ENCODE measurements around the gene LCE1A. TPM values are rescaled to one million over a fixed set of nuclear protein-coding genes. Genes with fewer than 3 reads are reported as not detected.

LCE1A gene
- total and polyA plus RNA-seq, 4 donors, result not detected

- 52% methylated on average over 2 of the region's 2 CpGs for WGBS
- DNase-seq (ENCODE audit: low spot score), result no peak
- no peak overlapping the region for H3K9ac ChIP-seq (ENCODE audit: low read depth in 1 of 2, low read length in 2 of 2)
- no peaks in the 10 kb centered on the region for H3K4me1 ChIP-seq (ENCODE audit: control insufficient read depth in 4 of 4, insufficient read depth in 4 of 4, low read length in 3 of 4)
- peaks cover 0 to 4% (median 3%) of the 10 kb centered on the region in 4 donors for H3K27me3 ChIP-seq (ENCODE audit: control insufficient read depth in 4 of 4, insufficient read depth in 4 of 4, low read length in 3 of 4)
- H3K9me3 ChIP-seq (ENCODE audit: control insufficient read depth in 4 of 4, low read length in 3 of 4), result no peaks in the 10 kb centered on the region
- H3K36me3 ChIP-seq (ENCODE audit: control insufficient read depth in 4 of 4, insufficient read depth in 3 of 4, low read depth in 1 of 4, low read length in 3 of 4), result no peaks in the 10 kb centered on the region
- H3K27ac ChIP-seq (ENCODE audit: low read depth in 1 of 2, low read length in 2 of 2), result no peak overlapping the region
- H3K4me3 ChIP-seq (ENCODE audit: low read depth in 1 of 3, low read length in 3 of 3), result no peak overlapping the region
- TF ChIP-seq HNF4A (conservative IDR thresholded peaks at IDR 0.05), result no peak
- no peak for TF ChIP-seq FOXA1 (IDR thresholded peaks at IDR 0.05)
- no peak for TF ChIP-seq YY1 (IDR thresholded peaks at IDR 0.05)
- TF ChIP-seq, protein P1, sequence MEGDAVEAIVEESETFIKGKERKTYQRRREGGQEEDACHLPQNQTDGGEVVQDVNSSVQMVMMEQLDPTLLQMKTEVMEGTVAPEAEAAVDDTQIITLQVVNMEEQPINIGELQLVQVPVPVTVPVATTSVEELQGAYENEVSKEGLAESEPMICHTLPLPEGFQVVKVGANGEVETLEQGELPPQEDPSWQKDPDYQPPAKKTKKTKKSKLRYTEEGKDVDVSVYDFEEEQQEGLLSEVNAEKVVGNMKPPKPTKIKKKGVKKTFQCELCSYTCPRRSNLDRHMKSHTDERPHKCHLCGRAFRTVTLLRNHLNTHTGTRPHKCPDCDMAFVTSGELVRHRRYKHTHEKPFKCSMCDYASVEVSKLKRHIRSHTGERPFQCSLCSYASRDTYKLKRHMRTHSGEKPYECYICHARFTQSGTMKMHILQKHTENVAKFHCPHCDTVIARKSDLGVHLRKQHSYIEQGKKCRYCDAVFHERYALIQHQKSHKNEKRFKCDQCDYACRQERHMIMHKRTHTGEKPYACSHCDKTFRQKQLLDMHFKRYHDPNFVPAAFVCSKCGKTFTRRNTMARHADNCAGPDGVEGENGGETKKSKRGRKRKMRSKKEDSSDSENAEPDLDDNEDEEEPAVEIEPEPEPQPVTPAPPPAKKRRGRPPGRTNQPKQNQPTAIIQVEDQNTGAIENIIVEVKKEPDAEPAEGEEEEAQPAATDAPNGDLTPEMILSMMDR (IDR thresholded peaks at IDR 0.05; ENCODE audit: low read depth, low read length, missing input control), result no peak
- no peak for TF ChIP-seq HNF4G (IDR thresholded peaks at IDR 0.05)
Observed at GRCh38 chr1:152783095-152783494, 44.2 kb upstream of the LCE1A start.

- TF ChIP-seq RXRA (IDR thresholded peaks at IDR 0.05) (no peak), FOXA2 (IDR thresholded peaks at IDR 0.05) (no peak), ZBTB33 (IDR thresholded peaks at IDR 0.05) (no peak)
- Histone ChIP-seq H3K36me3 (ENCODE audit: control insufficient read depth in 4 of 4, insufficient read depth in 3 of 4, low read depth in 1 of 4, low read length in 3 of 4) (no peaks in the 10 kb centered on the region), H3K27me3 (ENCODE audit: control insufficient read depth in 4 of 4, insufficient read depth in 4 of 4, low read length in 3 of 4) (peaks cover 0 to 8% (median 3%) of the 10 kb centered on the region in 4 donors), H3K4me3 (ENCODE audit: low read depth in 1 of 3, low read length in 3 of 3) (no peak within 1 kb of the TSS), H3K9ac (ENCODE audit: low read depth in 1 of 2, low read length in 2 of 2) (no peak within 1 kb of the TSS), H3K4me1 (ENCODE audit: control insufficient read depth in 4 of 4, insufficient read depth in 4 of 4, low read length in 3 of 4) (no peaks in the 10 kb centered on the region), H3K9me3 (ENCODE audit: control insufficient read depth in 4 of 4, low read length in 3 of 4) (no peaks in the 10 kb centered on the region), H3K27ac (ENCODE audit: low read depth in 1 of 2, low read length in 2 of 2) (no peak within 1 kb of the TSS)
- 28% methylated on average over 2 of the region's 2 CpGs for WGBS
- no peak for DNase-seq (ENCODE audit: low spot score)
Observed at GRCh38 chr1:152786077-152786476, 41.2 kb upstream of the LCE1A start, which contains the start of gene LCE1E. LCE1E (plus strand) TSS chr1:152786257; CDS start chr1:152787300, 1,043 bp downstream.

DNA sequence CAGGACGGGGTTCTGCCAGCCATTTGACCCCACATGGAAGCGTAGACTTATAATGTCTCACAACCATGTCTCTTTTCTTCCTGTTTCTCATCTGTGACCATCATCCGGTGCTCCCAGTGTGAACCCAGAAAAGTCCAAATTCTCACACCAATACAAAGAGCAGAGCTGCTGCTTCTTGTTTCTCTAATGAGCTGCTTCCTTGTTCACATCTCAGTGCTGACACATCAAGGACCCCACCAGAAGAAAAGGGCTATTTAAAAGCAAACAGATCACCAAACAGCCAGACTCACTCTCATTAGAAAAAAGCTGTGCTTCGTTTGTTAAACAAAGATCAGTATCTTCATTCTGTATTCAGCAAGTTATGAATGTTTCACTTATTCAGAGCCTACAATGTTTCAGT, 31.6 kb upstream of the LCE1A start:
- no peak overlapping the region for H3K27ac ChIP-seq (ENCODE audit: low read depth in 1 of 2, low read length in 2 of 2)
- no peaks in the 10 kb centered on the region for H3K9me3 ChIP-seq (ENCODE audit: control insufficient read depth in 4 of 4, low read length in 3 of 4)
- peaks cover 0 to 3% (median 0%) of the 10 kb centered on the region in 4 donors for H3K27me3 ChIP-seq (ENCODE audit: control insufficient read depth in 4 of 4, insufficient read depth in 4 of 4, low read length in 3 of 4)
- WGBS, result 59% methylated on average over 4 of the region's 4 CpGs
- H3K9ac ChIP-seq (ENCODE audit: low read depth in 1 of 2, low read length in 2 of 2), result no peak overlapping the region
- no peaks in the 10 kb centered on the region for H3K4me1 ChIP-seq (ENCODE audit: control insufficient read depth in 4 of 4, insufficient read depth in 4 of 4, low read length in 3 of 4)
- no peaks in the 10 kb centered on the region for H3K36me3 ChIP-seq (ENCODE audit: control insufficient read depth in 4 of 4, insufficient read depth in 3 of 4, low read depth in 1 of 4, low read length in 3 of 4)
- DNase-seq (ENCODE audit: low spot score), result no peak
- TF ChIP-seq TAF1 (conservative IDR thresholded peaks at IDR 0.05), result no peak
- TF ChIP-seq NR2F2 (IDR thresholded peaks at IDR 0.05), result no peak
- no peak for TF ChIP-seq EGR1 (IDR thresholded peaks at IDR 0.05; ENCODE audit: low read depth in 2 of 2)
- no peak for TF ChIP-seq RXRA (IDR thresholded peaks at IDR 0.05)
- TF ChIP-seq SP1 (IDR thresholded peaks at IDR 0.05), result no peak
- no peak for TF ChIP-seq HNF4G (IDR thresholded peaks at IDR 0.05)
- no peak for TF ChIP-seq YY1 (IDR thresholded peaks at IDR 0.05)
- TF ChIP-seq GABPA (IDR thresholded peaks at IDR 0.05 in 1 of 2, conservative IDR thresholded peaks at IDR 0.05 in 1 of 2), result no peak
- no peak for TF ChIP-seq JUND (IDR thresholded peaks at IDR 0.05)
- TF ChIP-seq, protein P2, sequence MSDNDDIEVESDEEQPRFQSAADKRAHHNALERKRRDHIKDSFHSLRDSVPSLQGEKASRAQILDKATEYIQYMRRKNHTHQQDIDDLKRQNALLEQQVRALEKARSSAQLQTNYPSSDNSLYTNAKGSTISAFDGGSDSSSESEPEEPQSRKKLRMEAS (IDR thresholded peaks at IDR 0.05), result no peak
- TF ChIP-seq FOXA2 (IDR thresholded peaks at IDR 0.05), result no peak
- TF ChIP-seq, protein P3, sequence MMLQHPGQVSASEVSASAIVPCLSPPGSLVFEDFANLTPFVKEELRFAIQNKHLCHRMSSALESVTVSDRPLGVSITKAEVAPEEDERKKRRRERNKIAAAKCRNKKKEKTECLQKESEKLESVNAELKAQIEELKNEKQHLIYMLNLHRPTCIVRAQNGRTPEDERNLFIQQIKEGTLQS (IDR thresholded peaks at IDR 0.05), result no peak
- H3K4me3 ChIP-seq (ENCODE audit: low read depth in 1 of 3, low read length in 3 of 3), result no peak overlapping the region
